SH-SY5Y (cell line): Measurements from ENCODE around the gene UTP3.

Experiments
- GATA2 ChIP-seq: IDR thresholded peaks from 2 replicates; pipeline ENCODE4 v1.6.1; 2011; ENCODE audit warnings: mild to moderate bottlenecking, low read depth, low read length
- GATA3 ChIP-seq: IDR thresholded peaks from 2 replicates; pipeline ENCODE4 v1.6.1; 2011; ENCODE audit warnings: low read depth, mild to moderate bottlenecking, low read length, moderate library complexity

Gene UTP3

GRCh38 chr4:70734168-70734954 is 46.0 kb downstream of the UTP3 start:
- TF ChIP-seq GATA2 = no peak
- no peak for TF ChIP-seq GATA3

- TF ChIP-seq GATA2 (no peak), GATA3 (no peak)
Measured at GRCh38 chr4:70734971-70735370, 46.6 kb downstream of the UTP3 start.

- TF ChIP-seq GATA2 = no peak
- TF ChIP-seq GATA3 = no peak
Measured at GRCh38 chr4:70737006-70737405, 48.7 kb downstream of the UTP3 start.

GRCh38 chr4:70737409-70737808 is 49.1 kb downstream of the UTP3 start:
- TF ChIP-seq GATA3 = no peak
- no peak for TF ChIP-seq GATA2

- TF ChIP-seq GATA3 (no peak), GATA2 (no peak)
Measured at GRCh38 chr4:70739496-70740337, 51.4 kb downstream of the UTP3 start.
